Measurements from ENCODE around the gene CHTF18.

- TF ChIP-seq CTCF (conservative IDR thresholded peaks at IDR 0.05; ENCODE audit: low read depth, low read length), result no peak
- TF ChIP-seq USF2 (IDR thresholded peaks at IDR 0.05; ENCODE audit: low read depth, low read length), result no peak
- no peak for TF ChIP-seq SMC3 (IDR thresholded peaks at IDR 0.05; ENCODE audit: low read depth, low read length)
- no peak for TF ChIP-seq MAFK (IDR thresholded peaks at IDR 0.05; ENCODE audit: low read depth, low read length)
- TF ChIP-seq POLR2A (IDR thresholded peaks at IDR 0.05; ENCODE audit: low read depth, low read length), result no peak
- no peak for TF ChIP-seq CHD1 (IDR thresholded peaks at IDR 0.05; ENCODE audit: low read depth, low read length)
- no peak for TF ChIP-seq BHLHE40 (IDR thresholded peaks at IDR 0.05; ENCODE audit: low read depth, low read length)
- no peak for TF ChIP-seq MXI1 (IDR thresholded peaks at IDR 0.05; ENCODE audit: borderline replicate concordance, low read depth, low read length)
- TF ChIP-seq ELK1 (IDR thresholded peaks at IDR 0.05; ENCODE audit: borderline replicate concordance, low read depth, low read length), result no peak
- TF ChIP-seq RCOR1 (IDR thresholded peaks at IDR 0.05; ENCODE audit: insufficient replicate concordance, low read length), result no peak
- no peak for TF ChIP-seq RAD21 (IDR thresholded peaks at IDR 0.05; ENCODE audit: low read length)
Observed at GRCh38 chr16:802461-802860, 14.0 kb downstream of the CHTF18 start.
